ENCODE data around the gene ADH4. TPM values are rescaled to one million over a fixed set of nuclear protein-coding genes. Genes with fewer than 3 reads are reported as not detected.

ADH4 gene
- polyA plus RNA-seq, 1 of the 3 experiments (the other 2 are of a cell fraction): not detected

DNA sequence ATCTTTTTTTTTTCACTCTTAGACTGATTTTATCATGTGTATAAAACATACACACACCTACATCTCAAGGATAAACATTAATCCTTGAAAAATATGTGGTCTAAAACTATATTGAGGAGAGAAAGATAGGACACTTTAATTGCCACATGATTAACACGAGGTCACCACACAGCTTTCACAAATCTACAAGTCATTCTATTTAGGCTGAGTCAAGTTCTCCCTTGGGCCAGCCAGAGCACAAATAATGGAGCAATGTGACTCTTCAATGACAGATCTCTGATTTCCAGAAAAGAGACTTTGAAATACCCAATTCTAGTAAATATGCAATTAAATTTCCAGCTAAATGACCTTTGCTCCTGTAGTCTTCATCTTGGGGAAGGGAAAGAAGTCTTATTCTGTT is 12.9 kb upstream of the ADH4 start:
- DNase-seq: no peak
- H3K9me3 ChIP-seq: no peaks in the 10 kb centered on the region
- no peak overlapping the region for H3K4me2 ChIP-seq
- H2AFZ ChIP-seq (ENCODE audit: low read depth): no peak overlapping the region
- no peak overlapping the region for H3K9ac ChIP-seq
- H3F3A ChIP-seq (replicated peaks; ENCODE audit: insufficient read depth): no peaks in the 10 kb centered on the region
- no peaks in the 10 kb centered on the region for H3K36me3 ChIP-seq (replicated peaks in 1 of 2; ENCODE audit: control insufficient read depth in 1 of 2, insufficient read depth in 2 of 2, low read length in 1 of 2)
- H4K20me1 ChIP-seq (ENCODE audit: insufficient read depth): no peaks in the 10 kb centered on the region
- POLR2A ChIA-PET: interaction anchor here (0.7 kb wide), 1 partner anchor 17 kb away, joined by 3 read pairs; no protein-coding TSS in a partner anchor
- WGBS (ENCODE audit: low lambda C conversion rate): 15% methylated on average over 1 of the region's 1 CpG
- CTCF ChIA-PET: no interaction called here
- no peaks in the 10 kb centered on the region for H3K27me3 ChIP-seq (ENCODE audit: insufficient read depth)
- TF ChIP-seq FOXM1 (IDR thresholded peaks at IDR 0.05; ENCODE audit: low read depth) (no peak), GATA2 (CRISPR knock-in tag; IDR thresholded peaks at IDR 0.05) (no peak), ELF1 (IDR thresholded peaks at IDR 0.05) (no peak)
- no peak overlapping the region for H3K27ac ChIP-seq (ENCODE audit: low read depth in 2 of 2, low read length in 1 of 2)
- H3K79me2 ChIP-seq (ENCODE audit: insufficient read depth): no peaks in the 10 kb centered on the region
- no peaks in the 10 kb centered on the region for H3K4me1 ChIP-seq (ENCODE audit: control insufficient read depth in 1 of 2, insufficient read depth in 2 of 2, low read depth in 1 of 2, low read length in 1 of 2)
- no peak overlapping the region for H3K4me3 ChIP-seq (ENCODE audit: low read depth in 2 of 2, low read length in 1 of 2)
- no peaks in the 10 kb centered on the region for H3K9me2 ChIP-seq

DNA sequence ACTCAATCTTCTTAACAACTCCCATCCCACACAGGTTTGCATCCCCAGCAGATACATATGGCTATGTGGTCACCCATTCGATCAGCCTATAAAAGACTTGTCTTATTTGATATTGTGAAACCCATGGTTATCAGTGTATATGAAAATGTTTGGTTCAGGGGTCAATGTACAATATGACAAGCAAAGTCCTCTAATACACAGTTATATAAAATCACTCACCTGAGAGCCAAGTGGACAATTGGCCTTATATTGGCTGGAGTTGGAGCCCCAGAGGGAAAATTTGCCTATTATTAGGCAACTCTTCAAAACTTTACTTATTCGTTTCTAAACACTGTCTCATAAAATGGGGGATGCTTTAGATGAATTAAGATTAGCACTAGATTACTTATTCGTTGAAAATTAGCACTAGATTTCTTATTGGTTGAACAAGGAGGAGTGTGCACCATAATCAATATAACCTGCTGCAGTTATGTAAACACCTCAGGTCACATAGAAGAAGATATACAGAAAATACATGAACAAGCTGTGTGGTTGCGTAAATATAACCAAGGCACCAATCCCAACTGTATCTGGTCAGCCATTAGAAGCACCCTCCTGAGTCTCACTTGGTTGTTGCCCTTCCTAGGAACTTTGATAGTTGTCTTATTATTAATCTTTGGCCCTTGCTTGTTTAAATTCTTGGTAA is 10.7 kb upstream of the ADH4 start:
- WGBS (ENCODE audit: low lambda C conversion rate): 40% methylated on average over 4 of the region's 4 CpGs
- H3K27ac ChIP-seq (ENCODE audit: low read depth in 2 of 2, low read length in 1 of 2): no peak overlapping the region
- H4K20me1 ChIP-seq (ENCODE audit: insufficient read depth): no peaks in the 10 kb centered on the region
- H3K79me2 ChIP-seq (ENCODE audit: insufficient read depth): no peaks in the 10 kb centered on the region
- H3F3A ChIP-seq (replicated peaks; ENCODE audit: insufficient read depth): no peaks in the 10 kb centered on the region
- POLR2A ChIA-PET: no interaction called here
- no peaks in the 10 kb centered on the region for H3K36me3 ChIP-seq (replicated peaks in 1 of 2; ENCODE audit: control insufficient read depth in 1 of 2, insufficient read depth in 2 of 2, low read length in 1 of 2)
- no peaks in the 10 kb centered on the region for H3K27me3 ChIP-seq (ENCODE audit: insufficient read depth)
- CTCF ChIA-PET: no interaction called here
- no peak overlapping the region for H3K4me2 ChIP-seq
- no peak overlapping the region for H2AFZ ChIP-seq (ENCODE audit: low read depth)
- H3K9ac ChIP-seq: no peak overlapping the region
- no peaks in the 10 kb centered on the region for H3K9me2 ChIP-seq
- H3K9me3 ChIP-seq: no peaks in the 10 kb centered on the region
- no peak for DNase-seq
- no peaks in the 10 kb centered on the region for H3K4me1 ChIP-seq (ENCODE audit: control insufficient read depth in 1 of 2, insufficient read depth in 2 of 2, low read depth in 1 of 2, low read length in 1 of 2)
- H3K4me3 ChIP-seq (ENCODE audit: low read depth in 2 of 2, low read length in 1 of 2): no peak overlapping the region
- no peak for TF ChIP-seq GABPA (IDR thresholded peaks at IDR 0.05; ENCODE audit: low read depth)
- TF ChIP-seq EP300 (IDR thresholded peaks at IDR 0.05; ENCODE audit: borderline replicate concordance in 1 of 2, low read depth in 1 of 2, low read length in 1 of 2): no peak
- TF ChIP-seq, protein P1, sequence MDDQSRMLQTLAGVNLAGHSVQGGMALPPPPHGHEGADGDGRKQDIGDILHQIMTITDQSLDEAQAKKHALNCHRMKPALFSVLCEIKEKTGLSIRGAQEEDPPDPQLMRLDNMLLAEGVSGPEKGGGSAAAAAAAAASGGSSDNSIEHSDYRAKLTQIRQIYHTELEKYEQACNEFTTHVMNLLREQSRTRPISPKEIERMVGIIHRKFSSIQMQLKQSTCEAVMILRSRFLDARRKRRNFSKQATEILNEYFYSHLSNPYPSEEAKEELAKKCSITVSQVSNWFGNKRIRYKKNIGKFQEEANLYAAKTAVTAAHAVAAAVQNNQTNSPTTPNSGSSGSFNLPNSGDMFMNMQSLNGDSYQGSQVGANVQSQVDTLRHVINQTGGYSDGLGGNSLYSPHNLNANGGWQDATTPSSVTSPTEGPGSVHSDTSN (IDR thresholded peaks at IDR 0.05): no peak
- TF ChIP-seq SIN3A (IDR thresholded peaks at IDR 0.05; ENCODE audit: borderline replicate concordance, low read depth, low read length): no peak
- TF ChIP-seq, protein P2, sequence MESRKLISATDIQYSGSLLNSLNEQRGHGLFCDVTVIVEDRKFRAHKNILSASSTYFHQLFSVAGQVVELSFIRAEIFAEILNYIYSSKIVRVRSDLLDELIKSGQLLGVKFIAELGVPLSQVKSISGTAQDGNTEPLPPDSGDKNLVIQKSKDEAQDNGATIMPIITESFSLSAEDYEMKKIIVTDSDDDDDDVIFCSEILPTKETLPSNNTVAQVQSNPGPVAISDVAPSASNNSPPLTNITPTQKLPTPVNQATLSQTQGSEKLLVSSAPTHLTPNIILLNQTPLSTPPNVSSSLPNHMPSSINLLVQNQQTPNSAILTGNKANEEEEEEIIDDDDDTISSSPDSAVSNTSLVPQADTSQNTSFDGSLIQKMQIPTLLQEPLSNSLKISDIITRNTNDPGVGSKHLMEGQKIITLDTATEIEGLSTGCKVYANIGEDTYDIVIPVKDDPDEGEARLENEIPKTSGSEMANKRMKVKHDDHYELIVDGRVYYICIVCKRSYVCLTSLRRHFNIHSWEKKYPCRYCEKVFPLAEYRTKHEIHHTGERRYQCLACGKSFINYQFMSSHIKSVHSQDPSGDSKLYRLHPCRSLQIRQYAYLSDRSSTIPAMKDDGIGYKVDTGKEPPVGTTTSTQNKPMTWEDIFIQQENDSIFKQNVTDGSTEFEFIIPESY (IDR thresholded peaks at IDR 0.05; ENCODE audit: borderline replicate concordance, low read depth): no peak
- TF ChIP-seq CHD2 (IDR thresholded peaks at IDR 0.05; ENCODE audit: low read length, partially characterized antibody): no peak
- TF ChIP-seq JUND (IDR thresholded peaks at IDR 0.05): no peak
- no peak for TF ChIP-seq NRF1 (IDR thresholded peaks at IDR 0.05; ENCODE audit: low read depth, low read length)
- TF ChIP-seq, protein P3, sequence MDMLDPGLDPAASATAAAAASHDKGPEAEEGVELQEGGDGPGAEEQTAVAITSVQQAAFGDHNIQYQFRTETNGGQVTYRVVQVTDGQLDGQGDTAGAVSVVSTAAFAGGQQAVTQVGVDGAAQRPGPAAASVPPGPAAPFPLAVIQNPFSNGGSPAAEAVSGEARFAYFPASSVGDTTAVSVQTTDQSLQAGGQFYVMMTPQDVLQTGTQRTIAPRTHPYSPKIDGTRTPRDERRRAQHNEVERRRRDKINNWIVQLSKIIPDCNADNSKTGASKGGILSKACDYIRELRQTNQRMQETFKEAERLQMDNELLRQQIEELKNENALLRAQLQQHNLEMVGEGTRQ (IDR thresholded peaks at IDR 0.05; ENCODE audit: borderline replicate concordance, low read depth, low read length): no peak
- TF ChIP-seq, protein P4, sequence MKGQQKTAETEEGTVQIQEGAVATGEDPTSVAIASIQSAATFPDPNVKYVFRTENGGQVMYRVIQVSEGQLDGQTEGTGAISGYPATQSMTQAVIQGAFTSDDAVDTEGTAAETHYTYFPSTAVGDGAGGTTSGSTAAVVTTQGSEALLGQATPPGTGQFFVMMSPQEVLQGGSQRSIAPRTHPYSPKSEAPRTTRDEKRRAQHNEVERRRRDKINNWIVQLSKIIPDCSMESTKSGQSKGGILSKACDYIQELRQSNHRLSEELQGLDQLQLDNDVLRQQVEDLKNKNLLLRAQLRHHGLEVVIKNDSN (IDR thresholded peaks at IDR 0.05; ENCODE audit: borderline replicate concordance, low read depth): no peak
